Activated CD8-positive, alpha-beta T cell treated with anti-CD3 and anti-CD28 coated beads for 36 hours (primary cell): ENCODE measurements around the gene DAAM2. TPM values are rescaled to one million over a fixed set of nuclear protein-coding genes. Genes with fewer than 3 reads are reported as not detected.

Experiments used
- ATAC-seq: fragments of 200-7000 bp; cut with Tn5 transposase; one replicate; pipeline ENCODE4 v1.10.0; 2021; ENCODE audit warnings: mild to moderate bottlenecking, moderate library complexity
- CTCF ChIA-PET: fragments of 350-600 bp; sonication (Branson Sonifier 250); formaldehyde crosslinking; loops from one replicate; lab custom pipeline; 2021; ENCODE audit warnings: antibody characterized with exemption; lab: Charles Lee
- POLR2A ChIA-PET: fragments of 350-600 bp; sonication (Branson Sonifier 250); formaldehyde crosslinking; loops from one replicate; lab custom pipeline; 2021; ENCODE audit warnings: antibody characterized with exemption; lab: Charles Lee
- DNase-seq: peaks from one replicate; pipeline ENCODE4 v3.0.0-alpha.2; 2020
- H3K27ac Mint-ChIP-seq: one replicate; pipeline ENCODE4 v1.8.0; 2021; ENCODE audit warnings: mild to moderate bottlenecking, mixed read lengths
- H3K27me3 Mint-ChIP-seq: one replicate; pipeline ENCODE4 v1.8.0; 2021; ENCODE audit warnings: mixed read lengths
- H3K36me3 Mint-ChIP-seq: one replicate; pipeline ENCODE4 v1.8.0; 2021; ENCODE audit warnings: low read depth, mixed read lengths
- H3K4me1 Mint-ChIP-seq: one replicate; pipeline ENCODE4 v1.8.0; 2021; ENCODE audit warnings: low read depth, mixed read lengths
- H3K4me3 Mint-ChIP-seq: one replicate; pipeline ENCODE4 v1.8.0; 2021; ENCODE audit warnings: mild to moderate bottlenecking, moderate library complexity, mixed read lengths
- H3K9me3 Mint-ChIP-seq: one replicate; pipeline ENCODE4 v1.8.0; 2021; ENCODE audit warnings: mixed read lengths
- intact Hi-C: fragments of 100-400 bp; cut with micrococcal nuclease; formaldehyde crosslinking; loops from one replicate; pipeline ENCODE4 v1.10.0; 2022
- total RNA-seq, 2 experiments: library from RNA; stranded (reverse); gene quantifications; one replicate each; pipeline ENCODE4 v1.2.3, GENCODE V29; 2021
- TF ChIP-seq, protein P1 (sequence below): fragments of 200-600 bp; IDR thresholded peaks from one replicate; pipeline ENCODE4 v1.8.0; 2022; ENCODE audit warnings: antibody characterized with exemption, mild to moderate bottlenecking

Gene DAAM2
- total RNA-seq, 2 experiments from 2014 or later, result not detected

DNA sequence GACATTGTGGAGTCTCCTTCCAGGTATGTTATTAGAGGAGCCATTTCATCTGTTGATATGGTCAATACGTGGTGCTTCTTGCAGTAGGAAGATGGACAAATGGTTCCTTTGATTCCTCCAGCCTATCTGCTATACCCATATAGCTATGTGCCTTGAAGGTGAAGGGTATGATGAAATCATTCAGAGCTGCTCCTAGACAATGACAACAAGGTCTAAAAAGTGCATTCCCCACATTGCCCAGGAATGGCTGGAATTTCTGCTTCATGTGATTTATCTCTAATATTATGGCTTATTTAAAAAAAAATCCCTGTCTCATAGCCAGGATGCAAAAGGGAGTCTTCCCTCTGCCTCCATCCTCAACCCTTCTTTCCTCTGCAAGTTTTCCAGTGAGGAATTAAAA lies 14.1 kb downstream of the DAAM2 start:
- intact Hi-C loops, result no loop called here
- no peaks in the 10 kb centered on the region for H3K36me3 Mint-ChIP-seq
- CTCF ChIA-PET, result no interaction called here
- DNase-seq, result no peak
- no peak overlapping the region for H3K4me3 Mint-ChIP-seq
- no peaks in the 10 kb centered on the region for H3K9me3 Mint-ChIP-seq
- no peak for ATAC-seq
- POLR2A ChIA-PET, result no interaction called here
- TF ChIP-seq, protein P1, sequence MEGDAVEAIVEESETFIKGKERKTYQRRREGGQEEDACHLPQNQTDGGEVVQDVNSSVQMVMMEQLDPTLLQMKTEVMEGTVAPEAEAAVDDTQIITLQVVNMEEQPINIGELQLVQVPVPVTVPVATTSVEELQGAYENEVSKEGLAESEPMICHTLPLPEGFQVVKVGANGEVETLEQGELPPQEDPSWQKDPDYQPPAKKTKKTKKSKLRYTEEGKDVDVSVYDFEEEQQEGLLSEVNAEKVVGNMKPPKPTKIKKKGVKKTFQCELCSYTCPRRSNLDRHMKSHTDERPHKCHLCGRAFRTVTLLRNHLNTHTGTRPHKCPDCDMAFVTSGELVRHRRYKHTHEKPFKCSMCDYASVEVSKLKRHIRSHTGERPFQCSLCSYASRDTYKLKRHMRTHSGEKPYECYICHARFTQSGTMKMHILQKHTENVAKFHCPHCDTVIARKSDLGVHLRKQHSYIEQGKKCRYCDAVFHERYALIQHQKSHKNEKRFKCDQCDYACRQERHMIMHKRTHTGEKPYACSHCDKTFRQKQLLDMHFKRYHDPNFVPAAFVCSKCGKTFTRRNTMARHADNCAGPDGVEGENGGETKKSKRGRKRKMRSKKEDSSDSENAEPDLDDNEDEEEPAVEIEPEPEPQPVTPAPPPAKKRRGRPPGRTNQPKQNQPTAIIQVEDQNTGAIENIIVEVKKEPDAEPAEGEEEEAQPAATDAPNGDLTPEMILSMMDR, result no peak
- H3K27ac Mint-ChIP-seq, result no peak overlapping the region
- peaks cover 10% of the 10 kb centered on the region for H3K27me3 Mint-ChIP-seq
- H3K4me1 Mint-ChIP-seq, result no peaks in the 10 kb centered on the region

DNA sequence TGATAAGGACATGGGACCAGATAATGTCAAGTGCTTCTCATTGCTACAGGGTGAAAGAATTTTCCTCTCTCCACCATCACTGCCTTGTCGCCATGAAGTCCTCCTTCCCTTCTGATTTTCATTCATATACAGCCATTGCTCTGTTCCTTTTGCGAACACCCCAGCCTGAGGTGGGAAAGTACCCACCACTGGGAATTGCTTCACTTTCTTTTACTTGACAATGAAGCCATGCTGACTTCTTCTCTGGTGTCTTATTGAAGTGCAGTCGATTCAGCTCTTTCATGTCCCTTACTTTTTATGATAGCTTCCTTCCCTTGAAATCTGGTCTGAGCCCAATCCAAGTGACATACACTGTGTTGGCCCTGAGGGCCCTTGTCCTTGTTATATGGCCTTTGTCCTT lies 16.2 kb downstream of the DAAM2 start:
- CTCF ChIA-PET, result no interaction called here
- H3K4me3 Mint-ChIP-seq, result no peak overlapping the region
- POLR2A ChIA-PET, result no interaction called here

DNA sequence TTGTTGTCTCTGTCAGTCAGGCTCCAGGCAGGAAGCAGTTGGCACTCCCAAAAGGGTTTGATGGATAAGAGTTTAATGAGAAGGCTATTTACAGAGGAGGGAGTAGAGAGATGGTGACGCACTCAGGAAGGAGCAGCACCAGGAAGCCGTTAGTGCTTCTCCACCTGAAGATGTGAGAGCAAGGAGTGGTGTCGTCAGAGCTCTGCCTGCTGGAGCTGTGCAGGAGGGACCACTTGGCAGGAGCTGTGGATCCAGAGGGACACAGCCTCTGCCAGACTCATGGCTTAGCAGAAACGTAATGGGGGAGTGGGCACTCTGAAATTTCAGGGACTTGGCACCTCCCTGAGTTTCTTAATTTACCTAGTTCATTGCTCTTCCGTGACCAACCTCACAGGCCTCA lies 16.8 kb downstream of the DAAM2 start:
- no peak for ATAC-seq
- Mint-ChIP-seq H3K4me1 (no peaks in the 10 kb centered on the region), H3K4me3 (no peak overlapping the region), H3K27me3 (peaks cover 6% of the 10 kb centered on the region), H3K36me3 (no peaks in the 10 kb centered on the region), H3K27ac (no peak overlapping the region), H3K9me3 (no peaks in the 10 kb centered on the region)
- TF ChIP-seq, protein P1, result no peak
- DNase-seq, result no peak
- intact Hi-C loops, result no loop called here
- ChIA-PET POLR2A (no interaction called here), CTCF (no interaction called here)

More for the DNA sequence above, 16.2 kb downstream of the DAAM2 start:
- Mint-ChIP-seq H3K9me3 (no peaks in the 10 kb centered on the region), H3K36me3 (no peaks in the 10 kb centered on the region), H3K27ac (no peak overlapping the region), H3K4me1 (no peaks in the 10 kb centered on the region), H3K27me3 (peaks cover 9% of the 10 kb centered on the region)
- no peak for ATAC-seq
- intact Hi-C loops, result no loop called here
- no peak for DNase-seq
- TF ChIP-seq, protein P1, result no peak

DNA sequence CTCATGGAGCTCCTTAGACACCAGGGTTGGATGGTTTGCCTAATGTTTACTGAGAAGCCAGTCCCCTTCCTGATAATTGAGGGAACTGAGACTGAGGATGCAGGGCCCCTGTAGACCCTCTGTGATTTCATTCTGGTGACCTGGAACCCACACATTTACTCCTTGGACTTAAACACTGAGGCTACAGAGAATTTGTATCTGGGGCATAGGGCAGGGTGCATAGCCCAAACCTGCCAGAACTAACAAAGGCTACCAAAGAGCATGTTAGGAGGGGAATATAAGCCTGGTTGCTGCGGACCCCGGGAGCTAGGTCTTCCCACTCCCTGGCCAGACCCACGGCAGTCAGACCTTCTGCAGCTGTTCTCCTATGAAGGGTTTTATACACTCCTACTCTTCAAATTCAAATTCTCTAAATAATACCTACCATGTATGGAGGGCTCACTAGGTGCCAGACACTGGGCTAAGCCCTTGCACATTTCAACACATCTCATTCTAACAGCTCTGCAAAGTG lies 19.7 kb downstream of the DAAM2 start:
- DNase-seq, result no peak
- Mint-ChIP-seq H3K36me3 (no peaks in the 10 kb centered on the region), H3K4me3 (no peak overlapping the region), H3K9me3 (no peaks in the 10 kb centered on the region), H3K4me1 (no peaks in the 10 kb centered on the region), H3K27ac (no peak overlapping the region), H3K27me3 (peaks cover 5% of the 10 kb centered on the region)
- POLR2A ChIA-PET, result no interaction called here
- TF ChIP-seq, protein P1, result no peak
- no peak for ATAC-seq
- CTCF ChIA-PET, result no interaction called here
- intact Hi-C loops, result no loop called here

DNA sequence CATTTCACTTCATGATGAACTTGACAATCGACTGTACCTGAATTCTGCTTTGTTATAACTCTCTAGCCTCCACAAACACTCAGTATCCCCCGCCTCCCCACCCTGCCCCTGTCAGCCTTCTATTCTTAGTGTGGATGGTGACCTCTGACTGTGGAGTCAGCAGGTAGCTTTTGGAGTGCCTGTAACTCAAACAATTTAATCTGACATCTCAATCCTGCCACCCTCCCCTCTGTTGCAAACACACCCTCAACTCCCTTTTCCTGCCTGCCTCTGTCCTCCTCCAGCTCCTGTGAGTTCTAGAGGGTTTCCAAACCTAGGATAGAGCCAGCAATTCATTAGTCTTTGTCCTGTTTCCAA lies 20.3 kb downstream of the DAAM2 start:
- no peak for DNase-seq
- peaks cover 5% of the 10 kb centered on the region for H3K27me3 Mint-ChIP-seq
- H3K9me3 Mint-ChIP-seq, result no peaks in the 10 kb centered on the region
- ATAC-seq, result no peak
- H3K4me3 Mint-ChIP-seq, result no peak overlapping the region
- ChIA-PET CTCF (no interaction called here), POLR2A (no interaction called here)
- H3K4me1 Mint-ChIP-seq, result no peaks in the 10 kb centered on the region
- TF ChIP-seq, protein P1, result no peak
- intact Hi-C loops, result no loop called here
- H3K36me3 Mint-ChIP-seq, result no peaks in the 10 kb centered on the region
- no peak overlapping the region for H3K27ac Mint-ChIP-seq
